ENCODE data around the gene KDM1B.

Gene KDM1B

GRCh38 chr6:18151391-18151790 lies 3.8 kb upstream of the KDM1B start (continued):
- TF ChIP-seq ZXDB (tag by site-specific recombination; IDR thresholded peaks at IDR 0.05) (peak; percentile 72; the same call in 1 of the 2 replicates), ZBTB21 (tag by site-specific recombination; IDR thresholded peaks at IDR 0.05) (peak; percentile 65; the same call in 1 of the 2 replicates), ZNF623 (tag by site-specific recombination; IDR thresholded peaks at IDR 0.05) (peak; percentile 80), ZNF292 (tag by site-specific recombination; IDR thresholded peaks at IDR 0.05; ENCODE audit: borderline replicate concordance, low read depth) (peak; percentile 77; the same call in 1 of the 2 replicates), ZFP37 (tag by site-specific recombination; IDR thresholded peaks at IDR 0.05) (peak; percentile 53; the same call in 1 of the 2 replicates), ZNF354C (tag by site-specific recombination; IDR thresholded peaks at IDR 0.05; ENCODE audit: borderline replicate concordance, low read depth) (0 out of 2 replicates have a peak, but pooled peaks have one; percentile 51), ZNF555 (tag by site-specific recombination; conservative IDR thresholded peaks at IDR 0.05) (peak; percentile 89), ZBTB8A (tag by site-specific recombination; IDR thresholded peaks at IDR 0.05) (peak; percentile 78), ZNF138 (tag by site-specific recombination; IDR thresholded peaks at IDR 0.05; ENCODE audit: borderline replicate concordance) (0 out of 2 replicates have a peak, but pooled peaks have one; percentile 33), ZNF16 (tag by site-specific recombination; IDR thresholded peaks at IDR 0.05; ENCODE audit: low read depth) (0 out of 2 replicates have a peak, but pooled peaks have one; percentile 36), AEBP2 (tag by site-specific recombination; IDR thresholded peaks at IDR 0.05; ENCODE audit: borderline replicate concordance) (peak; percentile 86; the same call in 1 of the 2 replicates), ZNF558 (tag by site-specific recombination; IDR thresholded peaks at IDR 0.05) (peak; percentile 81), ZNF639 (tag by site-specific recombination; IDR thresholded peaks at IDR 0.05) (0 out of 2 replicates have a peak, but pooled peaks have one; percentile 43)

- H3K4me3 ChIP-seq (ENCODE audit: low read depth, low read length): no peak overlapping the region
- H3K36me3 ChIP-seq (ENCODE audit: control insufficient read depth in 2 of 2, insufficient read depth in 1 of 2, low read length in 2 of 2): peaks cover 0 to 5% of the 10 kb centered on the region in 2 experiments; a peak in 1 of 3 replicates
- TF ChIP-seq ZNF561 (tag by site-specific recombination; IDR thresholded peaks at IDR 0.05; ENCODE audit: borderline replicate concordance) (no peak), ZNF426 (tag by site-specific recombination; IDR thresholded peaks at IDR 0.05) (no peak), ZSCAN16 (tag by site-specific recombination; IDR thresholded peaks at IDR 0.05) (no peak), ZNF701 (tag by site-specific recombination; IDR thresholded peaks at IDR 0.05) (no peak), ZSCAN5A (tag by site-specific recombination; IDR thresholded peaks at IDR 0.05) (no peak), ZBTB11 (tag by site-specific recombination; conservative IDR thresholded peaks at IDR 0.05; ENCODE audit: low read depth) (no peak), SP3 (tag by site-specific recombination; IDR thresholded peaks at IDR 0.05) (no peak), ZNF132 (tag by site-specific recombination; IDR thresholded peaks at IDR 0.05; ENCODE audit: borderline replicate concordance) (no peak), ZNF292 (tag by site-specific recombination; IDR thresholded peaks at IDR 0.05; ENCODE audit: borderline replicate concordance, low read depth) (no peak), ZNF26 (tag by site-specific recombination; IDR thresholded peaks at IDR 0.05) (no peak), ZNF19 (tag by site-specific recombination; IDR thresholded peaks at IDR 0.05; ENCODE audit: low read depth) (no peak), BCL6B (tag by site-specific recombination; IDR thresholded peaks at IDR 0.05) (no peak), ZNF660 (tag by site-specific recombination; IDR thresholded peaks at IDR 0.05) (no peak), ZNF202 (tag by site-specific recombination; IDR thresholded peaks at IDR 0.05; ENCODE audit: borderline replicate concordance) (no peak)
- ChIA-PET POLR2A (no interaction called here), CTCF (no interaction called here)
- no peaks in the 10 kb centered on the region for H3K9me3 ChIP-seq (ENCODE audit: control insufficient read depth, insufficient read depth, low read depth, low read length)
- no peak overlapping the region for H3K27ac ChIP-seq (ENCODE audit: extremely low read depth, low read depth, low read length)
- peaks cover 5% of the 10 kb centered on the region; the same call in 1 of the 2 replicates for H3K4me1 ChIP-seq (ENCODE audit: control insufficient read depth, insufficient read depth, low read length)
These were observed 3.4 kb upstream of the KDM1B start for GRCh38 chr6:18151801-18152200.
